ENCODE measurements around the gene NOL4L.
"Not testable (repeated sequence)": the region's sequence is repeated elsewhere in the genome, so short reads cannot be mapped to it uniquely, and the experiment has no call there.

The NOL4L gene

DNA sequence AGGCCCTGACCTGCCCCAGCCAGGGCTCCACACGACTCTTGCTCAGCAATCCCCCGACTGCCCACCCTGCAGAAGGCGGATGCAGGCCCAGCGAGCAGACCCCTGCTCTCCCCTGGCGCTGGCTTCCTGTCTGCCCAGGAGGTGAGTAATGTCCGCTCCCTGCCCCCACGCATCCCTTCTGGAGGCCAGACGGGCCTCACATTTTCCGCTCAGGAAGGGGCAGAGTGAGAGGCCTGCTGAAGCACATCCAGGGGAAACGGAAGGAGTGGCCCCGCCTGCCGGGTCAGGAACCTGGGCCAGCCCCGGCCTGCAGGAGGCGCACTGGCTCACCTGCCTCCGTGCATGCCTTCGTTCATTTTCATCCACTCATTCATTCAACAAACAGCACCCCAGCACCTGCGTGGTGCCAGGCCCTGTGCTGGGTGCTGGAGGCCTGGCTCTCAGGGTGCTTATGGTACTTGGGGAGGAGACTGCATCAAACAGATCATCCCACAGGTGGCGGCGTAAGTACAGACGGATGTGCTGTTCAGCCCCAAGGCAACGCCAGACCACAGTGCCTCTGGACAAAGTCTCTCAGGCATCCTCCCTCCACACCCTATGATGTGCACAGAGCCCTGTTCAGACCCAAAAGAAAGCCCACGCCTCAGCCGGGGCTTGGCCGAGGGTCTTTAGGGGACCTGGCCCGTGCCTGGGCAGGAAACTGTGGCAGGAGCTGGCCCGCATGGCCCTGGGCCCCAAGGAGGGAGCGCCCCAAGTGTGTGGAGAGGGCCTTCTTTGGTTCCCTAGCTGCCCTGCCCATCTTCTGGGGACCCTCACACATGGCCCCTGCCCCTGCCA lies 114.9 kb downstream of the NOL4L start:
- DNase-seq (peak; percentile 22), ATAC-seq (peak; percentile 22)

DNA sequence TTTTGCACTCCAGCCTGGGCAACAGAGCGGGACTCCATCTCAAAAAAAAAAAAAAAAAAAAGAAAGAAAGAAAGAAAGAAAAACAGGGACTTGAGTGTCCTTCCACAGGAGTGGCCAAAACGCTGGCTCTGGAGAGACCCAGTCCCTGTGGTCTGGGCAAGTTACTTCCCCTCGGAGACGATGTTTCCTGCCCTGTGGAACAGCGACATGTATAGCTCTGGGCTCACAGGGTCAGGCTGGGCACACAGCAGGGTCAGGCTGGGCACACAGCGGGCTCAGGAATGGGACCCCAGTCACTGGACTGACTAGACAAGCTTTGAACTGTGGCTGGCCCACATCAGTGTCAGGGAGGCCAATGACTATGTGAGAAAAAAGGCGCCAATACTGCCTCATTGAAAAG lies 116.3 kb downstream of the NOL4L start:
- no peak for ATAC-seq
- DNase-seq = no peak

DNA sequence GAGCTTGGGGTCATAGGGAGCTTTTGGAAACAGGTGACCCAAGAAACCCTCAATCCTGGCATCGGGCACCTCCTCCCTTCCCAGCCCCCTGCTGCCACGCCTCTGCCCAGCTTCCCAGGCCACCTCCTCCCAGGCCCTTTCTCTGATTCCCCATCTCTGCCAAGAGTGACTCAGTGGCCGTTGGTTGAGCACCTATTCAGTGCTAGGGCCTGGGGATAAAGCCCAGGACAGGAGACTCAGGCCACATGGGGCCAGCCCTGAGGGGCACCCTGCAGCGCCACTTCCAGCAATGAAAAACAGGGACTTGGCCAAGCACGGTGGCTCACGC lies 116.9 kb downstream of the NOL4L start:
- DNase-seq (no peak), ATAC-seq (no peak)

- ATAC-seq = no peak
- DNase-seq = no peak
Observed at GRCh38 chr20:32467506-32468312, 117.4 kb downstream of the NOL4L start.

DNA sequence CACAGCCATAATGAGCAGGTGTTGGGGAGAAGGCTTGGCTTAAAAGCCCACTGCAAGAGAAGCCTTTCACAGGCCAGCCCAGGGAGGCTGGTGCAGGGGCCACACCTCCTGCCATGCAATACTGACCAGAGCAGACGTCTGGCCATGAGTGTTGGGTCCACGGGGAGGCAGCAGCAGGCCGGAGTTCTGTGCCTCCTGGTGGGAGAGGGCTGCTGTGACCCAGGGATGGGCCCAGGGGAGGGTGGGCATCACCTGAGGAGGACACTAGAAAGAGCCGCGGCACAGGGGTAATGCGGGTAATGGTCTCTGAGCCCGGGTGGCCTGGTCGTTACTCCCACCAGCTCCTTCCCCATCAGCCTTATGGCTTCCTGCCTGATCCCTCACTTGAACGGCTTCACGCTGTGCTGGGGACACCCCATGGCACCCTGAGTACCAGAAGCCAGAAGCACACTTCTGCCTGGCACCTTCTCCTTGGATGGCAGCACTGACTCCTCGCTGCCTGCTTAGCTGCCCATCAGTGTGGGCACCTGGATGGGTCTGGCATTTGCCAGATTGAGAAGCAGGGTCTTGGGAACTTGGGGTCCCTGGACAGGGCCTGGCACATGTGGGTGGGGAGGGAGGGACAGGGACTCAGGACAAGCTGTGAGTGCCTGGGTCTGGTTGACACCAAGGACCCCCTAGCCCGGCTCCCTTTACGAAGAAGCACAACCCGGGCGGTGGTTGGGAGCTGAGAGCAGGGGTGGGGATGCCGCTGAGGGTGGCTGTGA lies 118.2 kb downstream of the NOL4L start:
- ATAC-seq (no peak), DNase-seq (no peak)

DNA sequence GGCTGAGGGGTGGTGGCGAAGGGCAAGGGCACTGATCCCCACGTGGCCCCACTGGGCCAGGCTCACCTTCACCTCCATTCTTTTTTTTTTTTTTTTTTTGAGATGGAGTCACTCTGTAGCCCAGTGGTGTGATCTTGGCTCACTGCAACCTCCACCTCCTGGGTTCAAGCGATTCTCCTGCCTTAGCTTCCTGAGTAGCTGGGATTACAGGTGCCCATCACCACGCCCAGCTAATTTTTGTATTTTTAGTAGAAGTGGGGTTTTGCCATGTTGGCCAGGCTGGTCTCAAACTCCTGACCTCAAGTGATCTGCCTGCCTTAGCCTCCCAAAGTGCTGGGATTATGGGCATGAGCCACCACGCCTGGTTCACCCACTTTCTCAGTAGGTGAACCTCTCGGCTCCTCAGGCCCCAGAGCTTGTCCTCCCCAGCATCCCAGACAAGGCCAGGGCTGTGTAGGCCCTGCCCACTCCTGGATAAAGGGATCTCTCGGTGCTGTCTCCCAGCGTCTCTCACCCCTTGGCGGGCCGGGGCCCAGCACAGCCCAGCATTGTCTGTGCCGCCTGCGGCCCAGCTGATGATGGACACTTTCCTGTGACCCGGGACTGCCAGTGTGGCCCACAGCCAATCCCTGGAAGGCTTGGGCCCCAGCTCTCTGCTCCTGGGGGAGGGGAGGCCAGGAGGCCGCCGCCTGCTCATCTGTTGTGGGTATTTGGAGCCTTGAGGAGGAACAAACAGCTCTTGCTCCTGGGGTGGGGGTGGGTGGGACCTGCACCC lies 119.0 kb downstream of the NOL4L start:
- not testable (repeated sequence) for DNase-seq, ATAC-seq

GRCh38 chr20:32465092-32465900 lies 119.8 kb downstream of the NOL4L start:
- DNase-seq (no peak), ATAC-seq (no peak)

DNA sequence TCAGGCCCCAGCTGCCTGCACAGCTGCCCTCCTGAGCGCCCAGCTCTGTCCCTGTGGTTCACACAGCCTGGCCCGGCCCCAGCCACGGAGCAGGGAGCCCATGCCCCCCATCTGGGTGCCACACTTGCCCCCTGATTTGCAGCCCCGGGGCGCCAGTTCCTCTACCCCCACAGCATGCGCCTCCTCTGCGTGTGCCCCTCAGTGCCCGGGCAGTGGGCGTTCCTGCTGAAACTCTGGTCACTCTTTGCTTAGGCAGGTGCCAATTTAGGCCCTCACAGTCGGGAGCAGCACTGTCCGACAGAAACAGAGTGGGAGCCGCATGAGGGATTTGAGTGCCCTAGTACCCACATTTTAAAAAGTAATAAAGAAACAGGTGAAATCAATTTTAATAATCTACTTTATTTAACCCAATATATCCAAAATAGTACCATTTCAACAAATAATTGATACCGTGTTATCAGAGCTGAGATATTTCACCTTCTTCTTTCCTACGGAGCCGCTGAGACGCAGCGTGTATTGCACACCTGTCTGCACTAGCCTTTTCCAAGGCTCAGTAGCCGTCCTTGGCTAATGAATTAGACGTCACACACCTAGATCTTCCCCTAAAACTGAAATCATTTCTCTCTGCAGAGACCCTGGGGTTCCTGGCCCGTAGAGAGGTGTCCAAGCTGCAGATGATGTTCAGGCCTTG lies 120.6 kb downstream of the NOL4L start:
- ATAC-seq = no peak
- DNase-seq = no peak

- ATAC-seq (no peak), DNase-seq (no peak)
Observed at GRCh38 chr20:32463642-32464400, 121.3 kb downstream of the NOL4L start.

DNA sequence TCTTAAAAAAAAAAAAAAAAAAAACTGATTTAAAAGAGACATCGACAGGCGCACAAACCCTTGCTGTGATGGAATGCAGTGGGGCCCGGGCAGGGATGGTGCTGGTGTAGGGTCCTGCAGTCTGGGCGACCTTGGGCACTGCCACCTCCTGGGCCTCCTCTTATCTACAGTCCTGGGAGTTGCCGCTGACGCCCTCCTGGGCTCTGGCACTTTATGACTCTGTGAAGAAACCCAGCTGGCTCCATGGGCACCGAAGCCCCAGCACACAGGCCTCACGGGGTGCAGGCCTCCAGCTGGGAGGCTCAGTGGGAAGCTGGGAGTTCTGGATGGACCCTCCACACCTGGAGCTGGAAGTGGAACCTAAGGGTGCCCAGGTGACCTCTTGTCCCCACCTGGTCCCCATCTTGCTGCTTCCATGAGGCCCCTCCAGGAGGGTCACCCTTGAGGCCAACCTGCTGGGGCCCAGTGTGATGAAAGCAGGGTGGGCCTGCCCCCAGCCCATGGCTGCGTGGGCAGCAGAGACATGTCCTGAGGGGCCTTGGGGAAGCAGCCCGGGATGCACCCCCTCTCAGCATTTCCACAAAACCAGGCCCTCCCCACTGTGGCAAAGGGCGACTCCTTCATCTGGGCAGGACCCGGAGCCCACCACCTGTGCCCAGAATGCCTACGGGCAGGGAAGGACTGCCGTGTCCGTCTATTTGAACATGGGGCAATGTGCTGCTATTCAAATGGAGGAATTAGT lies 122.1 kb downstream of the NOL4L start:
- ATAC-seq = no peak
- no peak for DNase-seq

DNA sequence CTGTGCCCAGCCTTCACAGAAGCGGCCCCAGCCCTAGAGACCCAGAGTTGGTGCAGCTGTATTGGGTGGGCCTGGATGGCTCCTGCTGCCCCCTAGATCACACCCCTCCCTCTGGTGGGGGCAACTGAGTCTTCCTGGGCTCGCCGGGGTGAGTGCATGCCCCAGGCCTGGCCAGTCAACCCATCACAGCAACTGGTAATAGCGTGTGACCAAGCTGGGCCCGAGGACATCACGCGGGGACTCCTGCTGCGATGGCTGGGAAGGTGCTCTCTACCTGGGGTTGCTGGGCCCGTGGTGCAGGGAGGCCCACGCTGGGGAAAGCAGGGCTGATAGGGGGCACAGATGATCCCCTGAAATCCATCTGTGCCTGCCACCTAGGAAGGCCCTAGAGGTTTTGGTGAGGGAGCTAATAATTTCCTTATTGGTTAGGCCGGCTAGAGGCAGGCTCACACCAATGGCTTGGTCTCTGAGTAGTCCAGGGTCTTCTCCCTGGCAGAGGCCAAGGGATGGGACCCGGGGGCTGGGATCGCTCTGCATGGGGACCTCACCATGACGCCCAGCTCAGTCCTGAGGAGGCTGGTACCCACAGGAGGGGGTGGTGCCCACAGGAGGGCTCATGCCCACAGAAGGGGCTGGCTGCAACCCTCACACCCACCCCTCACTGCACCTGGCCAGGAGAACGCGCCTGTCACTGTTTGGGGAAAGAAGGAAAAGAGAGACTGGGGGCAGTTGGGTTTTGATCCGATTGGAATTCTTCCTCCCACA lies 123.1 kb downstream of the NOL4L start:
- no peak for DNase-seq
- no peak for ATAC-seq

- ATAC-seq = no peak
- no peak for DNase-seq
Observed at GRCh38 chr20:32460683-32461320, 124.3 kb downstream of the NOL4L start.

DNA sequence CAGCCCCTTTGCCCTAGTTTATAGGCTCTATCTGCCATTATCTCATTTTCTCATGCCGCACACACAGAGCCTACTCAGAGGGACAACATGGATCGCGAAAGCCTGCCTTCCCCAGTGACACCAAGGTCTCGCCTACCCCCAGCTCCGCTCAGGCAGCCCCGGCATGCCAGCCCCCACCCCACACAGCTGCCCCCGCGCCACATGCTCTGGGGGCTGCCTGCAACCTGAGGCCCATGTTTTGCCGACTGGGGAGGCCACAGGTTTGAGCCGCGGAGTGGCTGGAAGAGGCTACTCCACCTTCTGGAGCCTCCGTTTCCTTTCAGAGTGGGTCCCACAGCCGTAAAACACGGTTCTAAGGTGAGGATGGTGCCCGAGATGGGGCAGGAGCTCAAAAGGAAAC lies 124.9 kb downstream of the NOL4L start:
- DNase-seq (no peak), ATAC-seq (no peak)

DNA sequence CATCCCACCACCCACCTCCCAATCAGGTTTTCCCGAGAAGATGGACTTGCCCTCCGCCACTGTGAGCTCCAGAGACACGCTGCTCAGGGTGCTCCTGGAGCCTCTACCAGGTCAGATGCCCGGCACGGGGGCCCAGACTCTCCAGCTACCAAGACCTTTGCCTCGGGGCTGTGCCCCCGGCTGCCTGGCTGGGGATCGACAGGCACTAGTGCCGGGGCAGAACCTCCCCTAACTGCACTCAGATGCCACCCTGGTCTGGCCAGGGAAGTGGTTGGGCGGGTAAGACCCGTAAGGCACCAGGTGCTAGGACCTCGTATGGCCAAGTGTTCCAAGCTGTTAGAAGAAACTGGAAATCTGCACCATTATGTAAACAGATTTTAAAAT lies 126.3 kb downstream of the NOL4L start:
- ATAC-seq (no peak), DNase-seq (no peak)

GRCh38 chr20:32458061-32458836 lies 126.9 kb downstream of the NOL4L start:
- DNase-seq (no peak), ATAC-seq (no peak)

GRCh38 chr20:32457479-32457986 lies 127.6 kb downstream of the NOL4L start:
- DNase-seq (no peak), ATAC-seq (no peak)

Measured in stimulated activated naive CD8-positive, alpha-beta T cell treated with anti-CD3 and anti-CD28 coated beads, Interleukin-15, Interleukin-2, amounts not matched to agents 100 U/mL and 50 U/mL, for 24 hours (primary cell).